IMR-90 (cell line): Measurements from ENCODE around the gene DNAJC17. TPM values are rescaled to one million over a fixed set of nuclear protein-coding genes. Genes with fewer than 3 reads are reported as not detected.

Experiments used
- ATAC-seq: fragments of 200-7000 bp; cut with Tn5 transposase; 2 replicates; pipeline ENCODE4 v1.9.1; 2020; ENCODE audit warnings: low read depth, mild to moderate bottlenecking, moderate library complexity
- Bru-seq: library from RNA; stranded (reverse); fragments of 400-500 nt; gene quantifications from one replicate; lab custom pipeline; 2021; lab: Mats Ljungman, UMichigan
- BruChase-seq, 2 experiments: library from RNA; stranded (reverse); fragments of 400-500 nt; gene quantifications; one replicate each; lab custom pipeline; 2021; lab: Mats Ljungman, UMichigan
- BruUV-seq: library from RNA; stranded (reverse); fragments of 400-500 nt; replicated peaks from 2 replicates; lab custom pipeline; 2021; lab: Mats Ljungman, UMichigan
- CTCF ChIA-PET: fragments of 300-600 bp; formaldehyde crosslinking; extraction: SDS; loops from one replicate; lab custom pipeline; 2021; ENCODE audit warnings: antibody characterized with exemption; lab: Yijun Ruan, JAX
- POLR2A ChIA-PET: fragments of 300-600 bp; sonication (Branson Sonifier 250); formaldehyde crosslinking; loops from one replicate; lab custom pipeline; 2022; ENCODE audit warnings: antibody characterized with exemption; ENCODE audit not compliant: unreplicated experiment; lab: Charles Lee
- DNase-seq: peaks from one replicate; pipeline ENCODE4 v3.0.0; 2013
- H2AFZ ChIP-seq: replicated peaks from 2 replicates; pipeline ENCODE3; 2013; ENCODE audit warnings: low read length, mild to moderate bottlenecking; ENCODE audit not compliant: poor library complexity
- H2AK5ac ChIP-seq: 2 replicates; pipeline ENCODE4 v1.6.1; 2013; ENCODE audit warnings: low read depth, low read length, inconsistent platforms
- H2AK9ac ChIP-seq: replicated peaks from 2 replicates; pipeline ENCODE3; 2013; ENCODE audit warnings: mild to moderate bottlenecking, low read depth, low read length, moderate library complexity; ENCODE audit not compliant: poor library complexity
- H2BK120ac ChIP-seq: 2 replicates; pipeline ENCODE4 v1.6.1; 2013; ENCODE audit warnings: low read depth, low read length, inconsistent platforms
- H2BK15ac ChIP-seq: 3 replicates; pipeline ENCODE4 v1.6.1; 2013; ENCODE audit warnings: low read depth, low read length, inconsistent platforms
- H2BK20ac ChIP-seq: 2 replicates; pipeline ENCODE4 v1.6.1; 2013; ENCODE audit warnings: low read depth, mild to moderate bottlenecking, inconsistent platforms, low read length, moderate library complexity
- H2BK5ac ChIP-seq: 2 replicates; pipeline ENCODE4 v1.6.1; 2013; ENCODE audit warnings: mild to moderate bottlenecking, low read depth, low read length, inconsistent platforms; ENCODE audit not compliant: poor library complexity, severe bottlenecking
- H3K14ac ChIP-seq: replicated peaks from 2 replicates; pipeline ENCODE4 v1.6.1; 2013; ENCODE audit warnings: low read depth, low read length, inconsistent platforms
- H3K18ac ChIP-seq: 2 replicates; pipeline ENCODE4 v1.6.1; 2013; ENCODE audit warnings: low read depth, low read length, control low read depth
- H3K23ac ChIP-seq: 2 replicates; pipeline ENCODE4 v1.6.1; 2013; ENCODE audit warnings: low read depth, low read length, inconsistent platforms
- H3K27ac ChIP-seq: 2 replicates; pipeline ENCODE4 v1.5.1; 2013; ENCODE audit warnings: mild to moderate bottlenecking, control low read depth, low read length; ENCODE audit not compliant: insufficient read depth
- H3K27me3 ChIP-seq: 2 replicates; pipeline ENCODE4 v1.6.1; 2013; ENCODE audit warnings: low read length; ENCODE audit not compliant: control insufficient read depth, insufficient read depth
- H3K36me3 ChIP-seq: 2 replicates; pipeline ENCODE4 v1.6.1; 2013; ENCODE audit warnings: low read length, mixed read lengths; ENCODE audit not compliant: control insufficient read depth, insufficient read depth
- H3K4ac ChIP-seq: 2 replicates; pipeline ENCODE4 v1.6.1; 2013; ENCODE audit warnings: low read depth, low read length, inconsistent platforms
- H3K4me1 ChIP-seq: 2 replicates; pipeline ENCODE4 v1.6.1; 2013; ENCODE audit warnings: low read length, mixed read lengths; ENCODE audit not compliant: control insufficient read depth, insufficient read depth
- H3K4me2 ChIP-seq: 2 replicates; pipeline ENCODE4 v1.6.1; 2013; ENCODE audit warnings: low read depth, mild to moderate bottlenecking, control low read depth, low read length, moderate library complexity
- H3K4me3 ChIP-seq: 2 replicates; pipeline ENCODE4 v1.5.1; 2013; ENCODE audit warnings: low read depth, mild to moderate bottlenecking, control low read depth, low read length, moderate library complexity; ENCODE audit not compliant: insufficient read depth
- H3K56ac ChIP-seq: 2 replicates; pipeline ENCODE4 v1.6.1; 2013; ENCODE audit warnings: low read length, inconsistent platforms; ENCODE audit not compliant: insufficient read depth; ENCODE audit errors: extremely low read depth
- H3K79me1 ChIP-seq, 2 experiments: 2 replicates each; pipeline ENCODE4 v1.6.1; 2013; ENCODE audit warnings: low read length in 2 of 2, inconsistent platforms in 1 of 2, low read depth in 1 of 2
- H3K9ac ChIP-seq: 2 replicates; pipeline ENCODE4 v1.6.1; 2013; ENCODE audit warnings: low read depth, low read length, control low read depth
- H3K9me1 ChIP-seq: 2 replicates; pipeline ENCODE4 v1.6.1; 2013; ENCODE audit warnings: low read length, inconsistent platforms; ENCODE audit not compliant: insufficient read depth
- H3K9me3 ChIP-seq: 2 replicates; pipeline ENCODE4 v1.6.1; 2013; ENCODE audit warnings: low read length; ENCODE audit not compliant: control insufficient read depth, insufficient read depth
- H4K20me1 ChIP-seq: 2 replicates; pipeline ENCODE4 v1.6.1; 2013; ENCODE audit warnings: low read length, inconsistent platforms; ENCODE audit not compliant: insufficient read depth
- H4K5ac ChIP-seq: 2 replicates; pipeline ENCODE4 v1.6.1; 2013; ENCODE audit warnings: mild to moderate bottlenecking, low read depth, low read length, control low read depth
- H4K8ac ChIP-seq, 2 experiments: 2 replicates each; pipeline ENCODE4 v1.6.1; 2013; ENCODE audit warnings: low read depth in 2 of 2, low read length in 2 of 2, control low read depth in 1 of 2, inconsistent platforms in 1 of 2
- H4K91ac ChIP-seq: 2 replicates; pipeline ENCODE4 v1.6.1; 2013; ENCODE audit warnings: low read depth, low read length, inconsistent platforms; ENCODE audit not compliant: insufficient read depth
- BHLHE40 ChIP-seq: fragments of 150-350 bp; IDR thresholded peaks from 2 replicates; pipeline ENCODE4 v1.6.1; 2016; ENCODE audit warnings: mild to moderate bottlenecking, low read depth, low read length
- MAZ ChIP-seq: IDR thresholded peaks from 2 replicates; pipeline ENCODE4 v1.6.1; 2012; ENCODE audit warnings: low read depth, mild to moderate bottlenecking, low read length, improper control_type of control experiment, moderate library complexity, borderline replicate concordance
- MXI1 ChIP-seq: IDR thresholded peaks from 2 replicates; pipeline ENCODE4 v1.6.1; 2012; ENCODE audit warnings: low read depth, mild to moderate bottlenecking, low read length, moderate library complexity, borderline replicate concordance
- POLR2A ChIP-seq: IDR thresholded peaks from 2 replicates; pipeline ENCODE4 v1.6.1; 2012; ENCODE audit warnings: mild to moderate bottlenecking, low read depth, low read length
- SMC3 ChIP-seq: fragments of 150-350 bp; IDR thresholded peaks from 2 replicates; pipeline ENCODE4 v1.6.1; 2016; ENCODE audit warnings: low read depth, mild to moderate bottlenecking, antibody characterized with exemption, low read length, moderate library complexity
- USF2 ChIP-seq: fragments of 150-350 bp; IDR thresholded peaks from 2 replicates; pipeline ENCODE4 v1.6.1; 2017; ENCODE audit warnings: mild to moderate bottlenecking, antibody characterized with exemption, low read length, low read depth
- WGBS, 2 experiments: methylation state at CpG; one replicate each; pipeline versions ENCODE4 v1.1.5 to v1.1.7; 2013; ENCODE audit warnings: missing lambda C conversion rate in 2 of 2; ENCODE audit not compliant: insufficient read length in 1 of 2; ENCODE audit errors: extremely low coverage in 2 of 2; 5-methylcytosine and 5-hydroxymethylcytosine counted together
- dilution Hi-C: fragments of 300-500 bp; cut with HindIII; formaldehyde crosslinking; loops from one replicate; pipeline ENCODE4 v1.14.3; 2018; ENCODE audit warnings: low sequenced_read_pairs; ENCODE audit not compliant: unreplicated experiment
- in situ Hi-C: fragments of 300-500 bp; cut with MboI; formaldehyde crosslinking; loops from 3 replicates; pipeline ENCODE4 v1.14.3; 2019; ENCODE audit warnings: low sequenced_read_pairs, inconsistent platforms, mixed read lengths
- intact Hi-C: fragments of 100-400 bp; cut with micrococcal nuclease; formaldehyde crosslinking; loops from 2 replicates; pipeline ENCODE4 v1.10.0; 2022
- long read RNA-seq: library from polyadenylated mRNA; unstranded; transcript quantifications from one replicate; pipeline ENCODE4 v2.0.0, GENCODE V29; 2021; ENCODE audit not compliant: unreplicated experiment
- polyA plus RNA-seq, 3 experiments: library from polyadenylated mRNA; depleted of rRNA; stranded (reverse); fragments of >200 nt; gene quantifications; 2 replicates each; pipeline ENCODE4 v1.2.3, GENCODE V29; 2012; ENCODE audit warnings: low replicate concordance in 1 of 3
- total RNA-seq: library from RNA; depleted of rRNA; stranded (reverse); fragments of >200 nt; gene quantifications from 2 replicates; pipeline ENCODE4 v1.2.3, GENCODE V29; 2012; rRNA removed

The DNAJC17 gene
- total RNA-seq (58.3 and 107 TPM in 2 replicates), polyA plus RNA-seq (2012; rRNA removed) (58.6 and 77.1 TPM in 2 replicates), Bru-seq, nascent RNA (percentile 70 among the genes with signal in this experiment), BruChase-seq, experiment 1, labeled RNA remaining after a 6-hour chase (percentile 82 among the genes with signal in this experiment), BruChase-seq, experiment 2, labeled RNA remaining after a 2-hour chase (percentile 72 among the genes with signal in this experiment)
- 36.7 and 109 TPM in 2 replicates for polyA plus RNA-seq (2012; cell fraction: cytosol; rRNA removed)
- 46.7 and 66.8 TPM in 2 replicates for polyA plus RNA-seq (2012; cell fraction: nucleus; rRNA removed; ENCODE audit: low replicate concordance)
- long read RNA-seq, transcript DNAJC17-201 (11 exons, 3,731 nt), result major isoform, 10 of 17 reads
- long read RNA-seq, partial matches to known transcripts, result 1 of 17 reads
- long read RNA-seq, other reads (novel, unspliced or antisense), result 6 of 17 reads

GRCh38 chr15:40807028-40807887, at the start of gene DNAJC17, which contains the start of gene ZFYVE19:
TSS of gene DNAJC17 (minus strand) at chr15:40807473. CDS start at chr15:40807446, 27 bp downstream.
TSS of gene ZFYVE19 (plus strand) at chr15:40807089. CDS start at chr15:40807590, 501 bp downstream.
- Histone ChIP-seq H4K20me1 (no peaks in the 10 kb centered on the region), H2BK20ac (0 out of 2 replicates have a peak within 1 kb of the TSS, but pooled peaks have one; percentile 8), H3K56ac (peak within 1 kb of the TSS; percentile 91), H3K23ac (peak within 1 kb of the TSS; percentile 97), H3K4ac (peak within 1 kb of the TSS; percentile 98), H3K18ac (peak within 1 kb of the TSS; percentile 91), H4K5ac (peak within 1 kb of the TSS; percentile 97), H2BK120ac (peak within 1 kb of the TSS; percentile 82), H2AFZ (peak within 1 kb of the TSS; percentile 97), H4K8ac (peak within 1 kb of the TSS; percentile 98 to 100), H2BK5ac (peak within 1 kb of the TSS; percentile 91), H4K91ac (peak within 1 kb of the TSS; percentile 99), H3K9ac (peak within 1 kb of the TSS; percentile 95), H3K4me2 (peak within 1 kb of the TSS; percentile 94), H2AK5ac (peak within 1 kb of the TSS; percentile 96), H3K4me1 (peaks cover 6% of the 10 kb centered on the region), H3K14ac (peak within 1 kb of the TSS; percentile 97), H3K36me3 (peaks cover 8% of the 10 kb centered on the region; the same call in 1 of the 2 replicates), H3K79me1 (peaks cover 33 to 56% of the 10 kb centered on the region in 2 experiments), H3K27me3 (no peaks in the 10 kb centered on the region), H3K4me3 (peak within 1 kb of the TSS; percentile 82), H2AK9ac (peak within 1 kb of the TSS; percentile 90), H3K9me3 (no peaks in the 10 kb centered on the region), H3K27ac (peak within 1 kb of the TSS; percentile 88), H3K9me1 (peaks cover 3% of the 10 kb centered on the region; the same call in 1 of the 2 replicates), H2BK15ac (peak within 1 kb of the TSS; percentile 92; the same call in 1 of the 3 replicates)
- 1% methylated on average over 38 of the region's 64 CpGs; no CpG with 5 or more reads in 1 of the 2 experiments for WGBS, 2 experiments
- TF ChIP-seq MXI1 (peak; percentile 29; the same call in 1 of the 2 replicates), BHLHE40 (no peak), SMC3 (no peak), USF2 (peak; percentile 27; the same call in 1 of the 2 replicates), MAZ (peak; percentile 33; the same call in 1 of the 2 replicates), POLR2A (peak; percentile 49; the same call in 1 of the 2 replicates)
- CTCF ChIA-PET, result no interaction called here
- no TSS peak for BruUV-seq
- DNase-seq (peak; percentile 97), ATAC-seq (peak; percentile 98)
- POLR2A ChIA-PET, result interaction anchor here (0.5 to 0.6 kb wide), 2 partner anchors 128 to 129 kb away, joined by 3 to 6 read pairs; no protein-coding TSS in a partner anchor
- in situ Hi-C loops, result no loop called here
- dilution Hi-C loops, result no loop called here
- intact Hi-C loops, result loop anchor here (1.0 kb wide), 1 partner anchor 37 kb away; the partner anchor contains the start of gene SPINT1
